H1 (cell line): ENCODE measurements around the gene OLFM1. TPM values are rescaled to one million over a fixed set of nuclear protein-coding genes. Genes with fewer than 3 reads are reported as not detected.

Source experiments
- CTCF ChIA-PET: fragments of 300-600 bp; sonication (Branson Sonifier 250); formaldehyde crosslinking; loops from one replicate; lab custom pipeline; 2021; ENCODE audit not compliant: partially characterized antibody; lab: Charles Lee
- POLR2A ChIA-PET: fragments of 300-600 bp; sonication (Branson Sonifier 250); formaldehyde crosslinking; loops from one replicate; lab custom pipeline; 2021; ENCODE audit warnings: inconsistent platforms; ENCODE audit not compliant: partially characterized antibody; lab: Charles Lee
- DNase-seq, 2 experiments: peaks; one replicate each; pipeline versions ENCODE4 v3.0.0 to v3.0.0-alpha.2; 2010 to 2022; ENCODE audit warnings: low spot score in 2 of 2, low read depth in 1 of 2, mixed read lengths in 1 of 2
- FAIRE-seq: peaks from 2 replicates; lab custom pipeline; 2011; peaks lifted over from hg19 to GRCh38; lab: Jason Lieb, UNC
- H2AFZ ChIP-seq: 2 replicates; pipeline ENCODE4 v1.8.1; 2012; ENCODE audit warnings: low read length, inconsistent platforms
- H2AK5ac ChIP-seq: 2 replicates; pipeline ENCODE4 v1.6.1; 2013; ENCODE audit warnings: low read depth, low read length
- H2BK120ac ChIP-seq: replicated peaks from 2 replicates; pipeline ENCODE3; 2013; ENCODE audit warnings: low read depth, low read length, inconsistent platforms
- H2BK12ac ChIP-seq: 2 replicates; pipeline ENCODE4 v1.6.1; 2013; ENCODE audit warnings: low read depth, low read length
- H2BK15ac ChIP-seq: 2 replicates; pipeline ENCODE4 v1.6.1; 2013; ENCODE audit warnings: low read length
- H2BK20ac ChIP-seq: 2 replicates; pipeline ENCODE4 v1.6.1; 2013; ENCODE audit warnings: low read length
- H2BK5ac ChIP-seq: 2 replicates; pipeline ENCODE4 v1.6.1; 2013; ENCODE audit warnings: low read depth, low read length
- H3K14ac ChIP-seq: 2 replicates; pipeline ENCODE4 v1.6.1; 2013; ENCODE audit warnings: inconsistent platforms; ENCODE audit not compliant: insufficient read length
- H3K18ac ChIP-seq: 2 replicates; pipeline ENCODE4 v1.6.1; 2013; ENCODE audit warnings: low read length; ENCODE audit errors: extremely low read depth
- H3K23ac ChIP-seq: 2 replicates; pipeline ENCODE4 v1.6.1; 2013; ENCODE audit warnings: inconsistent platforms; ENCODE audit not compliant: insufficient read length
- H3K23me2 ChIP-seq: 2 replicates; pipeline ENCODE4 v1.6.1; 2013; ENCODE audit warnings: low read depth, low read length
- H3K27ac ChIP-seq: 2 replicates; pipeline ENCODE4 v1.6.1; 2011; ENCODE audit warnings: low read depth, low read length, inconsistent platforms
- H3K27me3 ChIP-seq, 4 experiments: replicated peaks in 1 of 4; 1 replicate in 1 of 4; 2 replicates in 3 of 4; pipeline versions ENCODE4 v1.6.1 to v1.8.1; 2011 to 2013; ENCODE audit warnings: low read length in 3 of 4, mild to moderate bottlenecking in 3 of 4, inconsistent platforms in 2 of 4, mixed read lengths in 2 of 4, moderate library complexity in 1 of 4; ENCODE audit not compliant: control insufficient read depth in 3 of 4, insufficient read depth in 3 of 4; ENCODE audit errors: extremely low read depth in 1 of 4
- H3K36me3 ChIP-seq, 4 experiments: 2 replicates each; pipeline versions ENCODE4 v1.6.1 to v1.8.1; 2011 to 2013; ENCODE audit warnings: mild to moderate bottlenecking in 4 of 4, low read length in 3 of 4, moderate library complexity in 2 of 4, control low read depth in 1 of 4, inconsistent platforms in 1 of 4; ENCODE audit not compliant: insufficient read depth in 4 of 4, control insufficient read depth in 2 of 4
- H3K4ac ChIP-seq: replicated peaks from 2 replicates; pipeline ENCODE3; 2013; ENCODE audit warnings: low read length, low read depth, mixed read lengths, inconsistent platforms; ENCODE audit not compliant: insufficient read length
- H3K4me1 ChIP-seq, 4 experiments: replicated peaks in 1 of 4; 1 replicate in 1 of 4; 2 replicates in 3 of 4; pipeline versions ENCODE4 v1.6.1 to v1.8.1; 2011 to 2013; ENCODE audit warnings: low read length in 3 of 4, inconsistent platforms in 2 of 4, mixed read lengths in 1 of 4; ENCODE audit not compliant: insufficient read depth in 4 of 4, control insufficient read depth in 3 of 4
- H3K4me2 ChIP-seq, 2 experiments: 2 replicates each; pipeline versions ENCODE4 v1.6.1 to v1.8.1; 2011 to 2013; ENCODE audit warnings: low read depth in 2 of 2, low read length in 2 of 2, control low read depth in 1 of 2, inconsistent platforms in 1 of 2, mild to moderate bottlenecking in 1 of 2; ENCODE audit not compliant: insufficient read depth in 1 of 2
- H3K4me3 ChIP-seq, 4 experiments: fragments of 200-600, 300-600 bp in 1 of 4; sonication (generic), shearing (Covaris generic), sonication (Bioruptor Twin) in 1 of 4; 2 replicates each; pipeline versions ENCODE4 v1.5.1 to v1.8.1; 2011 to 2016; ENCODE audit warnings: low read length in 4 of 4, low read depth in 3 of 4, control low read depth in 2 of 4, inconsistent platforms in 2 of 4, mild to moderate bottlenecking in 2 of 4, mixed read lengths in 1 of 4, moderate library complexity in 1 of 4; ENCODE audit not compliant: insufficient read depth in 2 of 4; ENCODE audit errors: extremely low read depth in 1 of 4
- H3K56ac ChIP-seq: replicated peaks from 2 replicates; pipeline ENCODE3; 2013; ENCODE audit warnings: low read depth, mild to moderate bottlenecking, mixed read lengths, low read length, inconsistent platforms; ENCODE audit not compliant: insufficient read length
- H3K79me1 ChIP-seq: 2 replicates; pipeline ENCODE4 v1.6.1; 2013; ENCODE audit warnings: low read depth, low read length, control low read depth
- H3K79me2 ChIP-seq, 2 experiments: 2 replicates each; pipeline versions ENCODE4 v1.6.1 to v1.8.1; 2012 to 2013; ENCODE audit warnings: low read length in 2 of 2, mild to moderate bottlenecking in 2 of 2, inconsistent platforms in 1 of 2; ENCODE audit not compliant: insufficient read depth in 2 of 2, control insufficient read depth in 1 of 2
- H3K9ac ChIP-seq, 4 experiments: replicated peaks in 1 of 4; 1 replicate in 1 of 4; 2 replicates in 3 of 4; pipeline versions ENCODE4 v1.6.1 to v1.8.1; 2011 to 2013; ENCODE audit warnings: low read depth in 3 of 4, low read length in 3 of 4, control low read depth in 2 of 4, mild to moderate bottlenecking in 2 of 4, moderate library complexity in 2 of 4, inconsistent platforms in 1 of 4; ENCODE audit errors: extremely low read depth in 1 of 4
- H3K9me3 ChIP-seq, 2 experiments: 2 replicates each; pipeline versions ENCODE4 v1.6.1 to v1.8.1; 2012 to 2013; ENCODE audit warnings: mild to moderate bottlenecking in 2 of 2, moderate library complexity in 2 of 2, control low read depth in 1 of 2, inconsistent platforms in 1 of 2, low read depth in 1 of 2, low read length in 1 of 2, mixed read lengths in 1 of 2; ENCODE audit not compliant: insufficient read depth in 2 of 2
- H4K20me1 ChIP-seq, 2 experiments: replicated peaks in 1 of 2; 2 replicates each; pipeline versions ENCODE3 to v1.8.1; 2011 to 2013; ENCODE audit warnings: inconsistent platforms in 2 of 2, low read length in 2 of 2, mild to moderate bottlenecking in 1 of 2; ENCODE audit not compliant: insufficient read depth in 2 of 2, control insufficient read depth in 1 of 2
- H4K5ac ChIP-seq: 2 replicates; pipeline ENCODE4 v1.6.1; 2013; ENCODE audit warnings: low read length, low read depth, mixed read lengths, inconsistent platforms; ENCODE audit not compliant: insufficient read length
- H4K8ac ChIP-seq: 2 replicates; pipeline ENCODE4 v1.8.0; 2013; ENCODE audit warnings: mild to moderate bottlenecking, moderate library complexity, low read length, inconsistent platforms; ENCODE audit not compliant: insufficient read depth; ENCODE audit errors: extremely low read depth
- H4K91ac ChIP-seq: replicated peaks from 2 replicates; pipeline ENCODE3; 2013; ENCODE audit warnings: low read length, mixed read lengths, inconsistent platforms; ENCODE audit not compliant: insufficient read length
- KDM4A ChIP-seq: IDR thresholded peaks from one replicate; pipeline ENCODE4 v1.7.1; 2012; ENCODE audit warnings: low read depth, mild to moderate bottlenecking, moderate library complexity, low read length, inconsistent platforms; ENCODE audit not compliant: severe bottlenecking
- RBBP5 ChIP-seq: IDR thresholded peaks from 2 replicates; pipeline ENCODE4 v1.7.1; 2012; ENCODE audit warnings: low read depth, mild to moderate bottlenecking, inconsistent platforms, low read length, moderate library complexity, borderline replicate concordance
- WGBS, 2 experiments: shearing (Covaris generic) in 1 of 2; methylation state at CpG; one replicate each; pipeline versions ENCODE4 v1.1.6 to v1.1.7; 2013 to 2015; ENCODE audit warnings: low lambda C conversion rate in 2 of 2, mixed read lengths in 2 of 2, inconsistent platforms in 1 of 2, low coverage in 1 of 2, missing lambda C conversion rate in 1 of 2; ENCODE audit not compliant: insufficient replicate concordance in 2 of 2, insufficient coverage in 1 of 2, insufficient read length in 1 of 2; ENCODE audit errors: extremely low coverage in 1 of 2, missing lambda C conversion rate in 1 of 2; 5-methylcytosine and 5-hydroxymethylcytosine counted together
- polyA plus RNA-seq, 7 experiments: library from polyadenylated mRNA; depleted of rRNA in 3 of 7; stranded (reverse) in 5 of 7; unstranded in 2 of 7; fragments of >200 nt in 5 of 7; fragments of 200-250 nt in 2 of 7; gene quantifications; 1 replicate in 5 of 7; 2 replicates in 1 of 7; 4 replicates in 1 of 7; pipeline versions ENCODE4 v1.2.1 to v1.2.3, GENCODE V29; 2011 to 2013; ENCODE audit warnings: missing spikeins in 2 of 7, mixed read lengths in 2 of 7
- total RNA-seq: library from RNA; stranded (reverse); fragmentation: NEBNext Ultra II Directional; extraction: Animal tissue kit (Norgen Biotek cat#: 25700); gene quantifications from 2 replicates; pipeline ENCODE4 v1.2.1, GENCODE V29; 2021

OLFM1 gene
- total and polyA plus RNA-seq, 2 of the 8 experiments (the other 6 are each of a cell fraction or from before 2014, with no cell fraction given), result 53.0 to 53.4 TPM

DNA sequence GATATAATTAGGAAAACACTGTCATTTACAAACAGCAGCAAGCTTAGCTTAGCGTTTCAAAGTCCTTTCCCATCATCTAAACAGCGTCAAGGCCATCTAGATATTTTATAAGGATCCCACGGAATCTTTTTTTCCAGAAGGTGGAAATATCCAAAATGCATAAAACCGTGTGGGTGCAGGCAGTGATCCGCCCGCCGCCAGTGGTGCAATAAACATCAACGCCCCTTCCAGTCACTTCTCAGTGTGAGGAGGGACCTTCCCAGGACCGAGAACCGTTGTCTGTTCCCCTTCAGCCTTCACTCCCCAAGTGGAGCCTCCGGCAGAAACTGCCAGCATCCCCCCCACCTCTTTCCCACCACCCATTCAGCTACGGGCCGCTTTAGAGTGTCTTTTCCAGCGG is 22.9 kb downstream of the OLFM1 start:
- H2BK5ac ChIP-seq, result no peak overlapping the region
- H3K23me2 ChIP-seq, result no peaks in the 10 kb centered on the region
- no peak overlapping the region for H3K27ac ChIP-seq
- no peak overlapping the region for H3K4ac ChIP-seq
- no peak overlapping the region for H3K4me2 ChIP-seq
- H3K18ac ChIP-seq, result no peak overlapping the region
- H3K4me3 ChIP-seq, result no peak overlapping the region
- H2BK12ac ChIP-seq, result no peak overlapping the region
- H2BK20ac ChIP-seq, result no peak overlapping the region
- H3K14ac ChIP-seq, result no peak overlapping the region
- H4K8ac ChIP-seq, result no peak overlapping the region
- H3K79me2 ChIP-seq, result no peaks in the 10 kb centered on the region
- H2BK15ac ChIP-seq, result no peak overlapping the region
- no peaks in the 10 kb centered on the region for H3K9me3 ChIP-seq
- no peak overlapping the region for H3K56ac ChIP-seq
- H3K9ac ChIP-seq, result no peak overlapping the region
- no peak overlapping the region for H2BK120ac ChIP-seq
- peaks cover 0 to 4% of the 10 kb centered on the region in 2 experiments for H4K20me1 ChIP-seq
- DNase-seq (no peak), FAIRE-seq (no peak)
- POLR2A ChIA-PET, result no interaction called here
- peaks cover 0 to 3% (median 0%) of the 10 kb centered on the region in 4 experiments; a peak in 2 of 7 replicates for H3K4me1 ChIP-seq
- no peaks in the 10 kb centered on the region; the same call in 1 of the 2 replicates for H3K79me1 ChIP-seq
- TF ChIP-seq RBBP5 (no peak), KDM4A (no peak)
- CTCF ChIA-PET, result no interaction called here
- no peaks in the 10 kb centered on the region; a peak in 2 of 8 replicates for H3K36me3 ChIP-seq
- H3K27me3 ChIP-seq, result no peaks in the 10 kb centered on the region
- 96% methylated on average over 12 of the region's 14 CpGs; no CpG with 5 or more reads in 1 of the 2 experiments for WGBS, 2 experiments
- H2AK5ac ChIP-seq, result no peak overlapping the region
- H3K23ac ChIP-seq, result no peak overlapping the region
- H2AFZ ChIP-seq, result no peak overlapping the region
- H4K91ac ChIP-seq, result no peak overlapping the region
- H4K5ac ChIP-seq, result no peak overlapping the region
